CD4-positive, alpha-beta T cell treated with Interleukin-15 for 1 hour (primary cell): Measurements from ENCODE around the gene SETD2.

Experiments
- DNase-seq: peaks from one replicate; pipeline ENCODE4 v3.0.0-alpha.2; 2020

SETD2 gene

DNA sequence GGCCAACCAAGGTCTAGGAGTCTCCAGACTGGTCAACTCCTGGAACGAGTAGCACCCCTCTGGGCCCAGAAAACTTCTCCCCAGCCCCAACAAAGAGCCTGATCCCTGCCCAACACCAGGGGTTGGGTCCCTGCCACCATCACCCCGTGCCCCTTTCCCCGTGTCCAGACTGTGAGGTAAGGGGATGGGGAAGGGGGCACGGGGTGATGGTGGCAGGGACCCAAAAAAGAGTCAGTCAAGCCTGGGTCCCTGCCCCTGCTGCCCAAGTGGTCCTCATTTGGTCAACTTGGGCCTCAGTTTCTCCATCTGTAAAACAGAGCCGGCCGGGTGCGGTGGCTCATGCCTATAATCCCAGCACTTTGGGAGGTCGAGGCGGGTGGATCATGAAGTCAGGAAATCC lies 185.5 kb downstream of the SETD2 start:
- DNase-seq, result no peak

DNA sequence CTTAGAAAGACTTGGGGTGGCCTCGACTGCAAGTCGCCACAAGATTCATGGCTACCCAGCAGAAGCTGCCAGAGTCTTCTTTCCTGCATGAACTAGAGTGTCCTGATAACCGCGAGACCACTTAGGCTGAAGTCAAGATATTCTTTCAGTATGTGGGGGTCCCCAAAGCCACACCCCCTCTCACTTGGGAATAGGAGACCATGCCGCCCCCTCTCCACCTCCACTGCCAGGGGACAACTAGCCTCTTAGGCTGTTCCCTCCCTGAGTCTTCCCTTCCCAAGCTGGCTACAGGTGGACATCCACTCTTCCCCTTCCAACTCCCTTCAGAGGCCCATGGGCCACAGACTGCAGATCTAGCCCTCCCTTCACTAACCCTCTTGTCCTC lies 186.1 kb downstream of the SETD2 start:
- no peak for DNase-seq

- peak; percentile 98 for DNase-seq
Observed at GRCh38 chr3:46976326-46977190, 187.4 kb downstream of the SETD2 start, which contains the start of gene CCDC12. Gene CCDC12 (minus strand): TSS chr3:46976745. CDS start chr3:46976732, 13 bp downstream.

GRCh38 chr3:46974421-46975171 lies 189.3 kb downstream of the SETD2 start:
- DNase-seq, result no peak

GRCh38 chr3:46972396-46972795 lies 191.5 kb downstream of the SETD2 start:
- no peak for DNase-seq

GRCh38 chr3:46971742-46972141 lies 192.2 kb downstream of the SETD2 start:
- DNase-seq, result no peak

DNA sequence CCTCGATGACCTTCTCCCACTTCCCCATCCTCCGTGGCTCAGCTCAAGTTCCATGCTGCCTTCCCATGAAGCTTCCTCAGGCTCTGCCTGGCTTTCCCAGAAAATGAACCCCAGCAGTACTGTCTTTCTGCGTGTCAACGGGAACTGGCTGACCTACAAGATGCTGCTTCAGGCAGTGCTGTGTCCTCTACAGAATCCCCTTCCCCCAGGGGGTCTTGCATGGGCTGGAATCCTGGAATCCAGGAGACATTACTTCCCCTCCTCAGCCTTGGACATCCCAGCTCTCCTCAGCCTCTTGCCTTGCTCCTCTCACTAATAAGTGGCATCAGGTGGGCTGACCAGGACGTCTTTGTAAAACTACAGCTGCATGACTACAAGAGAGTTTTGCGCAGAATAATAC lies 192.8 kb downstream of the SETD2 start:
- no peak for DNase-seq

- DNase-seq, result no peak
Observed at GRCh38 chr3:46970391-46971091, 193.4 kb downstream of the SETD2 start.

DNA sequence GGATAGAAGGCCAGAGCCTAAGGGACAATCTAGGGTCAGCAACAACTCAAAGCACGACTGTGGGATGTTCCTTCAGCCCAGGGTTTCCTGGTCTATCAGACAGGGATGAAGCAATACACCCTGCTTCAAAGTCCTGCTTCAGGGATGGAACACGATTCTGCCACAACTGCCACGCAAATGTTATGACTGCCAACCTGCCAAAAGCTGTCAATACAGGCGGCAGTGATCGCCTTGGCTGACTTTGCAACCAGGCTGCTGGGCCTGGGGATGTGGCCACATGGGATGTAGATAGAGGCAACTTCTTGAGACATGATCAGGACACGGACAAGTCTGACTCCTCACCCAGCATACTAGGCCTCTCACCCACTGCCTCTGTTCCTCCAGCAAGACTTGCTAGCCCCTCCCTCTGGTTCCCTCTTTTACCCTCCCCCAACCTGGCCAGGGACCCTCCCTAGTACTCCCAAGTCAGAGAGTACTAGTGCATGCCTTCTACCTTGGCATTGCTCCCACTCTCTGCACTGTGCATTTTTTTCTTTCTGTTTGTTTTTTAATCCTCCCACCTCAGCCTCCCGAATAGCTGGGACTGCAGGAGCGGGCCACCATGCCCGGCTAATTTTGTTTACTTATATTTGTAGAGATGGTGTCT lies 195.0 kb downstream of the SETD2 start:
- DNase-seq, result no peak

DNA sequence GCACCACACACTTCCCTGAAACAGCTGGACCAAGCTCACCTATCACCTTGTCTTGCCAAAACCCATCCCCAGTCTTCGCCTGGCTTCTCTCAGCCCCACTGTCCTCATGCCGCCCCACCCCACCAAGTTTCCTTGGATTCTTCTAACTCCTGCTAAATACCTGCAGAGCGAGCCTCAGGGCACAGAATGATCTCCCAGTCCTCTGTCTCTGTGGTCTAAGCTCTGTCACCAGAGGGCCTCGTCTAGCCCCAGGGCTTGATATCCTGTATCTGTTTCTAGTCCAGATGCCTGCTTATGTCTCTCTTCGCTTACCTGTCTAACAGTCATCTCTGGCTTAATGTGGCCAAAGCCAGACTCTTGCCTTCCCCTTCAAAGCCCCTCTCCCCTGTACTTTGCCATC lies 197.1 kb downstream of the SETD2 start:
- no peak for DNase-seq
